CD4-positive, alpha-beta memory T cell (primary cell): ENCODE measurements around the gene ZNF462. TPM values are rescaled to one million over a fixed set of nuclear protein-coding genes. Genes with fewer than 3 reads are reported as not detected.

Source experiments
- CTCF ChIA-PET: fragments of 350-600 bp; sonication (Branson Sonifier 250); formaldehyde crosslinking; loops from one replicate; lab custom pipeline; 2021; ENCODE audit warnings: inconsistent platforms; ENCODE audit not compliant: partially characterized antibody; lab: Charles Lee
- POLR2A ChIA-PET: fragments of 350-600 bp; sonication (Branson Sonifier 250); formaldehyde crosslinking; loops from one replicate; lab custom pipeline; 2021; ENCODE audit not compliant: partially characterized antibody; lab: Charles Lee
- DNase-seq, 5 donors: peaks; one replicate each; pipeline versions ENCODE4 v3.0.0 to v3.0.0-alpha.2; 2020 to 2022; ENCODE audit warnings: mixed read lengths in 1 of 5
- H3K27ac ChIP-seq: one replicate; pipeline ENCODE4 v1.7.0; 2013; ENCODE audit warnings: low read depth, low read length
- H3K27me3 ChIP-seq: 2 replicates; pipeline ENCODE4 v1.7.0; 2013; ENCODE audit warnings: mild to moderate bottlenecking, low read length, moderate library complexity; ENCODE audit not compliant: insufficient read depth
- H3K36me3 ChIP-seq: 2 replicates; pipeline ENCODE4 v1.7.0; 2013; ENCODE audit warnings: mild to moderate bottlenecking, low read length, moderate library complexity; ENCODE audit not compliant: insufficient read depth
- H3K4me1 ChIP-seq: 2 replicates; pipeline ENCODE4 v1.7.0; 2013; ENCODE audit warnings: mild to moderate bottlenecking, low read length, moderate library complexity; ENCODE audit not compliant: insufficient read depth
- H3K4me3 ChIP-seq, 2 donors: one replicate each; pipeline ENCODE4 v1.7.0; 2013; ENCODE audit warnings: low read length in 2 of 2, mild to moderate bottlenecking in 1 of 2
- H3K9me3 ChIP-seq, 2 donors: one replicate each; pipeline ENCODE4 v1.7.0; 2013; ENCODE audit warnings: low read length in 2 of 2, control low read depth in 1 of 2; ENCODE audit not compliant: control insufficient read depth in 1 of 2
- H3K27ac Mint-ChIP-seq, 7 donors: one replicate each; pipeline ENCODE4 v1.8.0; 2020 to 2021; ENCODE audit warnings: mixed read lengths in 7 of 7, mild to moderate bottlenecking in 6 of 7, inconsistent platforms in 3 of 7, moderate library complexity in 3 of 7
- H3K27me3 Mint-ChIP-seq, 2 donors: one replicate each; pipeline ENCODE4 v1.8.0; 2020 to 2021; ENCODE audit warnings: mixed read lengths in 2 of 2
- H3K36me3 Mint-ChIP-seq, 2 donors: one replicate each; pipeline ENCODE4 v1.8.0; 2020 to 2021; ENCODE audit warnings: mixed read lengths in 2 of 2, inconsistent platforms in 1 of 2, mild to moderate bottlenecking in 1 of 2
- H3K4me1 Mint-ChIP-seq, 4 donors: one replicate each; pipeline ENCODE4 v1.8.0; 2020 to 2021; ENCODE audit warnings: mixed read lengths in 4 of 4, mild to moderate bottlenecking in 1 of 4
- H3K4me3 Mint-ChIP-seq, 8 donors: one replicate each; pipeline ENCODE4 v1.8.0; 2020 to 2021; ENCODE audit warnings: mixed read lengths in 8 of 8, mild to moderate bottlenecking in 7 of 8, moderate library complexity in 6 of 8, inconsistent platforms in 3 of 8
- H3K9me3 Mint-ChIP-seq, 8 donors: one replicate each; pipeline ENCODE4 v1.8.0; 2020 to 2021; ENCODE audit warnings: mixed read lengths in 8 of 8, mild to moderate bottlenecking in 5 of 8, inconsistent platforms in 3 of 8, moderate library complexity in 1 of 8
- intact Hi-C: fragments of 100-400 bp; cut with micrococcal nuclease; formaldehyde crosslinking; loops from one replicate; pipeline ENCODE4 v1.15.1; 2023
- polyA plus RNA-seq, 2 donors: library from polyadenylated mRNA; unstranded; fragments of 300-500 nt; fragmentation: Illumina TruSeq; gene quantifications; one replicate each; pipeline ENCODE4 v1.2.3, GENCODE V29; 2021
- total RNA-seq, 2 experiments: library from RNA; stranded (reverse); gene quantifications; one replicate each; pipeline ENCODE4 v1.2.3, GENCODE V29; 2021

ZNF462 gene
- total and polyA plus RNA-seq, 4 experiments from 2014 or later = 1.0 to 2.8 (median 1.8) TPM; not detected in 1

DNA sequence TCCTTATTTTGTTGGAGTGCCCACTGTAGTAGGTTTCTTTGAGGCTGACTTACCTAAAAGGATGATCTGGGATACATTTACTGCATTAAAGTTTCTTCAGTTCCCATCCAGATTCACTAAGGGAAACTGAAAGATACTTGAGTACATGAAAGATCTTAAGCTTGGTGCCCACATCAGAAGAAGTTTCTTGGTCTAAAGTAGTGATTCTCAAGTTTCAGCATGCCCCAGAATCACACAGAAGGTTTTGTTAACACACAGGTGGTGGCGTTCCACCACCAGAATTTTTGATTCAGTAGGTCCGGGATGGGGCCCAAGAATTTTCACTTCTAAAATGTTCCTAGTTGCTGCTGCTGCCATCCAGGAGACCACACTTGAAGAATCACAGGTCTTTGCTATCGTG is 171.0 kb downstream of the ZNF462 start:
- H3K27me3 Mint-ChIP-seq = peaks cover 3 to 4% of the 10 kb centered on the region in 2 donors
- Histone ChIP-seq H3K36me3 (no peaks in the 10 kb centered on the region), H3K9me3 (no peaks in the 10 kb centered on the region), H3K27me3 (no peaks in the 10 kb centered on the region), H3K4me3 (no peak overlapping the region), H3K27ac (no peak overlapping the region), H3K4me1 (no peaks in the 10 kb centered on the region)
- intact Hi-C loops = no loop called here
- H3K36me3 Mint-ChIP-seq = no peaks in the 10 kb centered on the region
- H3K9me3 Mint-ChIP-seq = peaks cover 0 to 8% (median 1%) of the 10 kb centered on the region in 8 donors
- no peak overlapping the region for H3K4me3 Mint-ChIP-seq
- DNase-seq = no peak
- CTCF ChIA-PET = no interaction called here
- no peak overlapping the region for H3K27ac Mint-ChIP-seq
- no peaks in the 10 kb centered on the region for H3K4me1 Mint-ChIP-seq
- POLR2A ChIA-PET = no interaction called here

DNA sequence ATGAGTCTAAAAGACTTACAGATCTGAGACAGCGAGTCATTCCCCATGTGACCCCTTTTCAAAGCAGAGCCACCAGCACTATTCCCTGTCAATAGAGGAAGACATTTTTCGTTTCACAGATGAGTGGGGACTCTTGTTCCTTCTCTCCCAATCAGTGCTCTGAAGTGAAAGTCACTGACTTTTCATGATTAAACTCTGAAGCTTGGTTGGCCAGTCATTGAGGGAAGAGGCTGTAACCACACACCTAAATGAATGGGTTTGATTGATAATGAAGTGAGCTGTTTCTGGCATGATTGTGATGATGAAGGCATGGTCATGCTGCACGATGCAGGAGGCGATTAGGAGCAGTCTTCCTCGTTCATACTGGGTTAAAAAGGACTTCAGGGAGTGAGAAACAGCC is 171.9 kb downstream of the ZNF462 start:
- CTCF ChIA-PET = no interaction called here
- intact Hi-C loops = no loop called here
- POLR2A ChIA-PET = no interaction called here

DNA sequence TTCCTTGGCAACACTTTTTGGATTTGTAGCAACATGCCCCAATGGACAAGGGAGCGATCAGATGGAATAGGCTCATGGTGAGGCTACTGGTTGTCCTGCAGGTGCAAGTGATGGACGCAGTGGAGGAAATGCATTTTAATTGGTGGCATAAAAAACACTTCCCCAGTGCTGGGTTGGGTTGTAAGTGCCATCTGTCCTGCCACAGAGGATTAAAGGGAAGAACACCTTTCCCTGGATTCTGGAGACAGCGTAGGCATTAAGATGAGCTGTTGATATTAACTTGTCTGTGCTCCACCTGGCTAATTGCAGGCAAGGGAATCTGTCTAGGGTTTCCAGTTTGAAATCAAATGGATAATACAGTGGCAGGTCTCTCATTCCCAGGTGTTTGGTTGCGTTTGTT is 173.4 kb downstream of the ZNF462 start:
- Mint-ChIP-seq H3K27me3 (peaks cover 3 to 4% of the 10 kb centered on the region in 2 donors), H3K4me1 (no peaks in the 10 kb centered on the region), H3K27ac (no peak overlapping the region), H3K36me3 (no peaks in the 10 kb centered on the region), H3K4me3 (no peak overlapping the region), H3K9me3 (peaks cover 0 to 11% (median 1%) of the 10 kb centered on the region in 8 donors)
- no peak for DNase-seq
- Histone ChIP-seq H3K4me1 (no peaks in the 10 kb centered on the region), H3K4me3 (no peak overlapping the region), H3K9me3 (no peaks in the 10 kb centered on the region), H3K27ac (no peak overlapping the region), H3K27me3 (no peaks in the 10 kb centered on the region), H3K36me3 (no peaks in the 10 kb centered on the region)
- intact Hi-C loops = no loop called here
- POLR2A ChIA-PET = no interaction called here
- CTCF ChIA-PET = no interaction called here

More for the DNA sequence above, 171.9 kb downstream of the ZNF462 start:
- H3K27ac ChIP-seq = no peak overlapping the region
- Mint-ChIP-seq H3K27me3 (peaks cover 3 to 4% of the 10 kb centered on the region in 2 donors), H3K4me1 (no peaks in the 10 kb centered on the region), H3K27ac (no peak overlapping the region), H3K4me3 (no peak overlapping the region), H3K9me3 (peaks cover 0 to 8% (median 1%) of the 10 kb centered on the region in 8 donors), H3K36me3 (no peaks in the 10 kb centered on the region)
- H3K4me1 ChIP-seq = no peaks in the 10 kb centered on the region
- H3K27me3 ChIP-seq = no peaks in the 10 kb centered on the region
- H3K36me3 ChIP-seq = no peaks in the 10 kb centered on the region
- no peak for DNase-seq
- H3K4me3 ChIP-seq = no peak overlapping the region
- H3K9me3 ChIP-seq = no peaks in the 10 kb centered on the region

DNA sequence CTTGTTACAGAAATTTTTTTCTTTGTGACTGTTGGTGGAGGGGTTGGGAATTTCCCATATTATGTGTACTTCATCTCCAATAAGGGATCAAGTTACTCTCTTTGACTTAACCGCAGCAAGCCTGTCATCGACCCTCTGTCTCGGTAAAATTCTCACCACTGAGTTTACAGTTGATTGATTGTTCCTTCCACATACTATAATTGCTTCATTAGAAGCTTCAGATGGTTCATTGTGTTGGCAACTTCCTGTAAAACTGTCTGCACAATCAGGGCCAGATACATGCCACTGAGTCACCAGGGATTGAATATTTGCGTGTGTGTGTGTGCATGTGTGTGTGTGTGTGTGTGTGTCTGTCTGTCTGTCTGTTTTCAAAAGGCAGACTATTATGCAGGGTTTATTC is 176.6 kb downstream of the ZNF462 start:
- POLR2A ChIA-PET = no interaction called here
- Histone ChIP-seq H3K27me3 (no peaks in the 10 kb centered on the region), H3K27ac (no peak overlapping the region), H3K4me3 (no peak overlapping the region), H3K4me1 (no peaks in the 10 kb centered on the region), H3K36me3 (no peaks in the 10 kb centered on the region), H3K9me3 (no peaks in the 10 kb centered on the region)
- no peaks in the 10 kb centered on the region for H3K4me1 Mint-ChIP-seq
- intact Hi-C loops = no loop called here
- H3K4me3 Mint-ChIP-seq = no peak overlapping the region
- no peaks in the 10 kb centered on the region for H3K36me3 Mint-ChIP-seq
- H3K9me3 Mint-ChIP-seq = peaks cover 0 to 5% (median 0%) of the 10 kb centered on the region in 8 donors
- peaks cover 2% of the 10 kb centered on the region in 2 donors for H3K27me3 Mint-ChIP-seq
- H3K27ac Mint-ChIP-seq = no peak overlapping the region
- no peak for DNase-seq
- CTCF ChIA-PET = no interaction called here

DNA sequence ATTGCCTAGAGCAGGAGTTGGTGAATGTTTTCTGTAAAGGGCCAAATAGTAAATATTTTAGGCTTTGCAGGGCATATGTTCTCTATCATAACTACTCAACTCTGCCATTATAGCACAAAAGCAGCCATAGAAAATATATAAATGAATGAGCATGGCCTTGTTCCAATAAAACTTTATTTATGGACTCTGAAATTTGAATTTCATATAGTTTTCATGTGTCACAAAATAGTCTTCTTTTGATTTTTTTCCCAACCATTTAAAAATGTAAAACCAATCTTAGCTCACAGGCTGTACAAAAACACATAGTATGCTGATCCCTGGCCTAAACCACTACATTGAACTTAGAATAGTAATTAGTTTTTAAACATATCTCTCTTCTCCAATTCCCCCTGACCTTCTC is 179.6 kb downstream of the ZNF462 start:
- POLR2A ChIA-PET = no interaction called here

DNA sequence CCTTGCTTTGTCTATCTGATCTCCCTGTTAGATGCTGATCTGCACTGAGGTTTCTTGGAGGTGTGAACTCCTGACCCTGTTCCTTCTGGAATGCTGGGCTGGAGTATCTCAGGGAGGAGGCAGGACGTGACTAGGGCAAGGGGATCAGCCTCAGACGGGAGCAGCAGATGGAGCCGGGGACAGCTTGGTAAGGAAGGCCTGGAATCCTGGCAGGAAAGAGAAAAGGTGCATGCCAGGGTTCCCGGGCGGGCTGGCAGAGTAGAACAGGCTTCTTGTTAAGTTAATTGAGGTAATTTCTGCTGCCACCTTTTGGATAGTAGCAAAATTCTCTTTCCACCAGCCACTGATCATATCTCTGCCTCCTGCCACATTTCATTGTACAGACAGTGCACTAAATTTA is 180.9 kb downstream of the ZNF462 start:
- H3K4me1 ChIP-seq = no peaks in the 10 kb centered on the region
- Mint-ChIP-seq H3K27me3 (peaks cover 2% of the 10 kb centered on the region in 2 donors), H3K4me1 (no peaks in the 10 kb centered on the region), H3K27ac (no peak overlapping the region), H3K9me3 (peaks cover 0 to 5% (median 0%) of the 10 kb centered on the region in 8 donors), H3K36me3 (no peaks in the 10 kb centered on the region), H3K4me3 (no peak overlapping the region)
- no peaks in the 10 kb centered on the region for H3K27me3 ChIP-seq
- ChIA-PET POLR2A (no interaction called here), CTCF (no interaction called here)
- no peaks in the 10 kb centered on the region for H3K9me3 ChIP-seq
- no peak overlapping the region for H3K27ac ChIP-seq
- H3K4me3 ChIP-seq = no peak overlapping the region
- DNase-seq = no peak
- intact Hi-C loops = no loop called here
- no peaks in the 10 kb centered on the region for H3K36me3 ChIP-seq

More for the DNA sequence above, 179.6 kb downstream of the ZNF462 start:
- Mint-ChIP-seq H3K27ac (no peak overlapping the region), H3K4me1 (no peaks in the 10 kb centered on the region), H3K36me3 (no peaks in the 10 kb centered on the region), H3K9me3 (peaks cover 0 to 5% (median 0%) of the 10 kb centered on the region in 8 donors), H3K27me3 (peaks cover 2% of the 10 kb centered on the region in 2 donors), H3K4me3 (no peak overlapping the region)
- no peak overlapping the region for H3K4me3 ChIP-seq
- no peaks in the 10 kb centered on the region for H3K4me1 ChIP-seq
- no peak for DNase-seq
- H3K27ac ChIP-seq = no peak overlapping the region
- no peaks in the 10 kb centered on the region for H3K36me3 ChIP-seq
- intact Hi-C loops = no loop called here
- CTCF ChIA-PET = no interaction called here
- H3K27me3 ChIP-seq = no peaks in the 10 kb centered on the region
- no peaks in the 10 kb centered on the region for H3K9me3 ChIP-seq

DNA sequence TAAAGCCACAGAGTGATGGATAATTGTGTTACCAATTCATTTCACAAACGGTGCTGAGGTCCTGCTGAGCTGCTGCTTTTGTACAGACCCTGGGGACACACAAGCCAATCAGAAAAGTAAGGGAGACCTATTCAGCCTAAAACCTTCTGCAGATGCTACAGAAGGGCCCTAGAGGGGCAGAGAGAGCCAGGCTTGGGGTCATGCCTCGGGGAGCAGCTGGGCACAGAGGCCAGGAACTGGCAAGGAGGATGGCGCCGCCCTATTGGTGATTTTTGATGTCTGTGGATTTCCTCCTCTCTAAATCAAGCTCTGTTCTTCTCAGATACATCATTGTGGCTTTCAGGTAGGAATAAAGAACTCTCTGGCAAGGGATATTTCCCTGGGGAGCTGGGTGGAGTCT is 181.9 kb downstream of the ZNF462 start:
- Histone ChIP-seq H3K9me3 (no peaks in the 10 kb centered on the region), H3K4me3 (no peak overlapping the region), H3K4me1 (no peaks in the 10 kb centered on the region), H3K27me3 (no peaks in the 10 kb centered on the region), H3K27ac (no peak overlapping the region), H3K36me3 (no peaks in the 10 kb centered on the region)
- intact Hi-C loops = no loop called here
- Mint-ChIP-seq H3K27me3 (peaks cover 2% of the 10 kb centered on the region in 2 donors), H3K4me1 (no peaks in the 10 kb centered on the region), H3K4me3 (no peak overlapping the region), H3K9me3 (peaks cover 0 to 5% (median 0%) of the 10 kb centered on the region in 8 donors), H3K27ac (no peak overlapping the region), H3K36me3 (no peaks in the 10 kb centered on the region)
- POLR2A ChIA-PET = no interaction called here
- CTCF ChIA-PET = no interaction called here
- DNase-seq = no peak

DNA sequence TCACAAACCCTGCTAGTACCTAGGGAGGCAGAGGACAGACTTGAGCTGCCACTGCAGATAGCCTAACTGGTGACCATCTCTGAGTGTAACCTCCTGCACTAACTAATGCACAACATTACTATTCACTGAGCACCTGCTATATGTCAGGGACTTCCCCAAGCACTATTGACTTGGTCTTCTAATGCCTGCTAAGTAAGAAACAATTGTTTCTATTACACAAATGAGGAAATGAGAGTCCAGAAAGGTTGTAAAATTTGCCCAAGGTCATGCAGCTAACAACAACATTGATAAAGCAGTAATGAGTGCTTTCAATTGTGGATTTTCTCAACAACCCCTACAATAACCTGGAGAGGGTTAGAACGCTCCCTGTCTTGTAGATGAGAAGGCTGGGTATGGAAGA is 183.7 kb downstream of the ZNF462 start:
- POLR2A ChIA-PET = no interaction called here
- no peak for DNase-seq
- intact Hi-C loops = no loop called here
- Mint-ChIP-seq H3K4me1 (no peaks in the 10 kb centered on the region), H3K9me3 (peaks cover 0 to 5% (median 0%) of the 10 kb centered on the region in 8 donors), H3K27ac (no peak overlapping the region), H3K36me3 (no peaks in the 10 kb centered on the region), H3K27me3 (peaks cover 2 to 3% of the 10 kb centered on the region in 2 donors), H3K4me3 (no peak overlapping the region)
- no peaks in the 10 kb centered on the region for H3K9me3 ChIP-seq
- H3K4me3 ChIP-seq = no peak overlapping the region
- CTCF ChIA-PET = no interaction called here
- H3K27me3 ChIP-seq = no peaks in the 10 kb centered on the region
- no peaks in the 10 kb centered on the region for H3K36me3 ChIP-seq
- H3K4me1 ChIP-seq = no peaks in the 10 kb centered on the region
- H3K27ac ChIP-seq = no peak overlapping the region
